22Rv1 (cell line): ENCODE measurements around the gene PKN1.
A peak's percentile ranks its signal among the peaks of the same experiment; 100 is the strongest.

Source experiments
- H3K27ac ChIP-seq: fragments of 450-650 bp; 2 replicates; pipeline ENCODE4 v1.5.1; 2017
- CTCF ChIP-seq: fragments of 450-650 bp; IDR thresholded peaks from 2 replicates; pipeline ENCODE4 v1.5.1; 2017; ENCODE audit warnings: mild to moderate bottlenecking
- ZFX ChIP-seq: fragments of 450-650 bp; IDR thresholded peaks from 2 replicates; pipeline ENCODE4 v1.6.1; 2017; ENCODE audit warnings: antibody characterized with exemption, borderline replicate concordance

The PKN1 gene

GRCh38 chr19:14432791-14433553, at the start of gene PKN1:
Gene PKN1 (plus strand): TSS chr19:14433306. CDS start chr19:14433522, 216 bp downstream.
- TF ChIP-seq CTCF (peak; percentile 26), ZFX (no peak)
- peak within 1 kb of the TSS; percentile 79 for H3K27ac ChIP-seq

DNA sequence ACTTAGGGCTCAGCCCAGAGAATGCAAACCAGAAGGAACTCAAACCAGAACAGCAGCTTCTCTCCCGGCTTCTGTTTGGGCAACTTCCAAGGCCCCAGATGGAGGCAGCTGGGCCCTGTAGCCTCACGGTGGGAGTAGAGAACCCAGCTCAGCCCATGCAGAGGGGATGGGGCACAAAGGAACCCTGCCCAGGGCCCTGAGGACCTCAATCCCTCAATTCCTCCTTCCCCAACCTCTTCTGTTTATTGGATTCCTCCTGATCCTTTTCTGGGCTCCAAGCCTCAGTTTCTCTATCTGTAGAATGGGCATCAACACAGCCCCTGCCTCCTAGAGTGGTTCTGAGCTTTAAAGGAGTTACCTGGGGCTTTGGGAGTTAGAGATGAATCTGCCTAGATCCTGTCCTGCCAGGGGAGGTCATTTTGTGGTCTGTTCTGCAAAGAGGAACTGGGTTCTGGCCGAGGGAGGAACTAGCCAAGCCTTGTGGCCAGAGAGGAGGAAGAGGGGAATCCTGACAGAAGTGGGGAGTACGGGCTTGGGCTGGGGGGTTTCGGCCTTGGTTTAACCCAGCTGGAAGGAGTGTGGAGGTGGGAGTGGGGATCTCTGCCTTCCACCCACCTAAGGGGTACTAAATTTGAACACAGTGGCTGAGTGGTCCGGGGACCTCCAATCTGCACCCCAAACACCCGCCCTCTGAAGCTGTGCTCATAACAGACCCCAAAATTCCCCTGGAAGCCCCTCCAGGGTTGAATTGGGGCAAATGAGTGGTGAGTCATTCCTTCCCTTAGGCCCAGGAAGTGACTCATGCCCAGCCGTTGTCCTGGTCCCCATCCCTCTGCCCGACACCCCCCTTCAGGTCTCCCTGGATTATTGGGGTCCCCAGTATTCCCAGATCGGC, 49.2 kb upstream of the PKN1 start:
- no peak overlapping the region for H3K27ac ChIP-seq
- TF ChIP-seq ZFX = no peak
- no peak for TF ChIP-seq CTCF

DNA sequence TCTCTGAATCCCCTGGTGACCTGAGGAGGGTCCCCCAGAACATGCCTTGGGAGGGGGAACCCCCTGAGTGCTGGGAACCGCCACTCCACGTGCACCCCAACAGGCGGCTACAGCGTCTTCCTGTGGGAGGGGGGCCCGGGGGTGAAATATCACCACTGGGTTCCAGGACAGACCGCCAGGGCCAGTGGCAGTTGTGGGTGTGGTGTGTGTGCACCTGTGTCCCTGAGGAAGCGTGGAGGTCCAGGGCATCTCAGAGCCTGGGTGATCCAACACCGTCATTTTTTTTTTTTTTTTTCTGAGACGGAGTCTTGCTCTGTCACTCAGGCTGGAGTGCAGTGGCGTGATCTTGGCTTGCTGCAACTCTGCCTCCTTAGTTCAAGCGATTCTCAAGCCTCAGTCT, 47.6 kb upstream of the PKN1 start:
- no peak overlapping the region for H3K27ac ChIP-seq
- no peak for TF ChIP-seq CTCF
- no peak for TF ChIP-seq ZFX

DNA sequence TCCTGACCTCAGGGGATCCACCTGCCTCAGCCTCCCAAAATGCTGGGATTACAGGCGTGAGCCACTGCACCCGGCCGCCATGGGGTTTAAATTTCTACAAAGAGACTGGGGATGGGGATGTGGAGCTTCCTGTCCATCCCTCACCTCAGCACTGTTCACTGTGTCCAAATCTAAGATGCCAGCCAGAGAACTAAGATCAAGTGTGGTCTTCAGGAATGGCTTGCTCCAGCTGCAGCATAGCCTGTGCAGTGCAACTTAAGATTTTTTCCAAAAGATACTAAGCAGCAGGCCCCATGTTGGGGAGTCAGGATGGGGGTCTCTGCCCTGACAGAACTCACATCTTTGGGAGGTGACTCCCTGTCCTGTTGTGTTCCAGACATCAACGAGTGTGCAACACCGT, 42.6 kb upstream of the PKN1 start:
- TF ChIP-seq ZFX = no peak
- no peak for TF ChIP-seq CTCF
- no peak overlapping the region for H3K27ac ChIP-seq

GRCh38 chr19:14391156-14391821, 41.8 kb upstream of the PKN1 start:
- no peak overlapping the region for H3K27ac ChIP-seq
- TF ChIP-seq CTCF = no peak
- no peak for TF ChIP-seq ZFX

- TF ChIP-seq ZFX = no peak
- TF ChIP-seq CTCF = no peak
These were observed 39.8 kb upstream of the PKN1 start for GRCh38 chr19:14393329-14393728.

More at GRCh38 chr19:14393329-14393728, 39.8 kb upstream of the PKN1 start:
- H3K27ac ChIP-seq = no peak overlapping the region
